Omental fat pad (tissue), 4 donors: ENCODE data around the gene ARMC3. TPM values are rescaled to one million over a fixed set of nuclear protein-coding genes. Genes with fewer than 3 reads are reported as not detected.

ENCODE experiments used
- ATAC-seq: fragments of 150-250 bp; one replicate; pipeline ENCODE4 v1.9.1; 2016; ENCODE audit warnings: mild to moderate bottlenecking, moderate library complexity; ENCODE audit not compliant: low FRiP score
- DNase-seq: peaks from one replicate; pipeline ENCODE4 v3.0.0-alpha.2; 2019; ENCODE audit warnings: low spot score
- small RNA-seq: library from RNA; depleted of rRNA; stranded (forward); fragments of <200 nt; gene quantifications from one replicate; pipeline ENCODE3, GENCODE V24; 2016
- total RNA-seq, 4 donors: library from RNA; depleted of rRNA; stranded (reverse); fragments of >200 nt; gene quantifications; one replicate each; pipeline ENCODE4 v1.1.0, GENCODE V29; 2016
- TF ChIP-seq, protein P1 (sequence below), 3 donors: fragments of 450-650 bp; IDR thresholded peaks; one replicate each; pipeline ENCODE4 v1.5.1; 2016 to 2017; ENCODE audit warnings: antibody characterized with exemption in 3 of 3, mild to moderate bottlenecking in 3 of 3, moderate library complexity in 2 of 3

Gene ARMC3
- total RNA-seq, 4 donors from 2014 or later, result not detected

DNA sequence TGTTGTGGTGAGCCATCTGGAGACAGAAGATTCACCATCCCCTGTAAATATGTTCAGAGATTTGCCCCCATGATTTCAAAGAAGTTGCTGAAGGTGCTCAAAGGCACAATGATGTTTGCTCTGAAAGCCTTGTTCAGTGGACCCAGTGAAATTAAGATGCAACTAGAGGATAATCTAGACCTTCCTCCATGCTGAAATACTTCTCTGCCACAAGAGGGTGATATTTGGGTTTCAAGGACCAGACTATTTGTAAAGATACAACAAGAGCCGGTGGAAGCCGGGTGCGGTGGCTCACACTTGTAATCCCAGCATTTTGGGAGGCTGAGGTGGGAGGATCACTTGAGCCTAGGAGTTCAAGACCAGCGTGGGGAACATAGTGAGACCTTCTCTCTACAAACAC lies 154.0 kb downstream of the ARMC3 start:
- TF ChIP-seq, protein P1, sequence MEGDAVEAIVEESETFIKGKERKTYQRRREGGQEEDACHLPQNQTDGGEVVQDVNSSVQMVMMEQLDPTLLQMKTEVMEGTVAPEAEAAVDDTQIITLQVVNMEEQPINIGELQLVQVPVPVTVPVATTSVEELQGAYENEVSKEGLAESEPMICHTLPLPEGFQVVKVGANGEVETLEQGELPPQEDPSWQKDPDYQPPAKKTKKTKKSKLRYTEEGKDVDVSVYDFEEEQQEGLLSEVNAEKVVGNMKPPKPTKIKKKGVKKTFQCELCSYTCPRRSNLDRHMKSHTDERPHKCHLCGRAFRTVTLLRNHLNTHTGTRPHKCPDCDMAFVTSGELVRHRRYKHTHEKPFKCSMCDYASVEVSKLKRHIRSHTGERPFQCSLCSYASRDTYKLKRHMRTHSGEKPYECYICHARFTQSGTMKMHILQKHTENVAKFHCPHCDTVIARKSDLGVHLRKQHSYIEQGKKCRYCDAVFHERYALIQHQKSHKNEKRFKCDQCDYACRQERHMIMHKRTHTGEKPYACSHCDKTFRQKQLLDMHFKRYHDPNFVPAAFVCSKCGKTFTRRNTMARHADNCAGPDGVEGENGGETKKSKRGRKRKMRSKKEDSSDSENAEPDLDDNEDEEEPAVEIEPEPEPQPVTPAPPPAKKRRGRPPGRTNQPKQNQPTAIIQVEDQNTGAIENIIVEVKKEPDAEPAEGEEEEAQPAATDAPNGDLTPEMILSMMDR (IDR thresholded peaks at IDR 0.05), result no peak
- ATAC-seq (peak; percentile 14), DNase-seq (no peak)

Small RNA genes lying within 50 kb of the gene (small RNA-seq; reads per million reads assigned to genes)
- not detected for gene RNA5SP304

Other genes with a start within 250 kb of the ARMC3 start
- gene PIP4K2A, start 213.5 kb upstream of the ARMC3 start, total RNA-seq, result 10 to 100 TPM; 16.2 to 32.5 (median 30.4) TPM
- 10 to 100 TPM; 16.5 to 31.4 (median 24.6) TPM for gene MSRB2, start 167.5 kb downstream of the ARMC3 start, total RNA-seq